GM13977 (cell line): Measurements from ENCODE around the gene TUBGCP2.

Source experiments
- DNase-seq: peaks from one replicate; pipeline ENCODE4 v3.0.0; 2012; ENCODE audit warnings: low spot score
- in situ Hi-C: fragments of 300-500 bp; cut with MboI; formaldehyde crosslinking; loops from one replicate; pipeline ENCODE4 v1.12.0; 2022; ENCODE audit warnings: low sequenced_read_pairs, low pct_unique_long_range_greater_than_20kb, mixed read lengths, inconsistent platforms; ENCODE audit not compliant: unreplicated experiment
- TF ChIP-seq, protein P1 (sequence below): IDR thresholded peaks from 2 replicates; pipeline ENCODE4 v1.5.1; 2012; ENCODE audit warnings: mild to moderate bottlenecking, control low read depth; ENCODE audit not compliant: insufficient read depth; ENCODE audit errors: extremely low read depth, missing control alignments

TUBGCP2 gene

DNA sequence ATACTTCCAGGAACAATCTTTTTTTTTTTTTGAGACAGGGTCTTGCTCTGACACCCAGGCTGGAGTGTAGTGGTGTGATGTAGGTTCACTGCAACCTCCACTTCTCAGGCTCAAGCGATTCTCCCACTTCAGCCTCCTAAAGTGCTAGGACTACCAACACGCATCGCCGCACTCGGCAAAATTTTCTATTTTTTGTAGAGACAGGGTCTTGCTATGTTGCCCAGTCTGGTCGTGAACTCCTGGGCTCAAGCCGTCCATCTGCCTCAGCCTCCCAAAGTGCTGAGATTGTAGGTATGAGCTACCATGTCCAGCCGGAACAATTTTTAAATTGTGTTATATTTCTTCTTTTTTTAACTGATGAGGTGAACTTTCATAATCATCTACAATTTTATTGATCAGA, 2.1 kb upstream of the TUBGCP2 start:
- TF ChIP-seq, protein P1, sequence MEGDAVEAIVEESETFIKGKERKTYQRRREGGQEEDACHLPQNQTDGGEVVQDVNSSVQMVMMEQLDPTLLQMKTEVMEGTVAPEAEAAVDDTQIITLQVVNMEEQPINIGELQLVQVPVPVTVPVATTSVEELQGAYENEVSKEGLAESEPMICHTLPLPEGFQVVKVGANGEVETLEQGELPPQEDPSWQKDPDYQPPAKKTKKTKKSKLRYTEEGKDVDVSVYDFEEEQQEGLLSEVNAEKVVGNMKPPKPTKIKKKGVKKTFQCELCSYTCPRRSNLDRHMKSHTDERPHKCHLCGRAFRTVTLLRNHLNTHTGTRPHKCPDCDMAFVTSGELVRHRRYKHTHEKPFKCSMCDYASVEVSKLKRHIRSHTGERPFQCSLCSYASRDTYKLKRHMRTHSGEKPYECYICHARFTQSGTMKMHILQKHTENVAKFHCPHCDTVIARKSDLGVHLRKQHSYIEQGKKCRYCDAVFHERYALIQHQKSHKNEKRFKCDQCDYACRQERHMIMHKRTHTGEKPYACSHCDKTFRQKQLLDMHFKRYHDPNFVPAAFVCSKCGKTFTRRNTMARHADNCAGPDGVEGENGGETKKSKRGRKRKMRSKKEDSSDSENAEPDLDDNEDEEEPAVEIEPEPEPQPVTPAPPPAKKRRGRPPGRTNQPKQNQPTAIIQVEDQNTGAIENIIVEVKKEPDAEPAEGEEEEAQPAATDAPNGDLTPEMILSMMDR, result no peak
- in situ Hi-C loops, result no loop called here
- no peak for DNase-seq

- no peak for DNase-seq
- TF ChIP-seq, protein P1, result no peak
- in situ Hi-C loops, result no loop called here
Measured at GRCh38 chr10:133310399-133310755, 1.7 kb upstream of the TUBGCP2 start.

DNA sequence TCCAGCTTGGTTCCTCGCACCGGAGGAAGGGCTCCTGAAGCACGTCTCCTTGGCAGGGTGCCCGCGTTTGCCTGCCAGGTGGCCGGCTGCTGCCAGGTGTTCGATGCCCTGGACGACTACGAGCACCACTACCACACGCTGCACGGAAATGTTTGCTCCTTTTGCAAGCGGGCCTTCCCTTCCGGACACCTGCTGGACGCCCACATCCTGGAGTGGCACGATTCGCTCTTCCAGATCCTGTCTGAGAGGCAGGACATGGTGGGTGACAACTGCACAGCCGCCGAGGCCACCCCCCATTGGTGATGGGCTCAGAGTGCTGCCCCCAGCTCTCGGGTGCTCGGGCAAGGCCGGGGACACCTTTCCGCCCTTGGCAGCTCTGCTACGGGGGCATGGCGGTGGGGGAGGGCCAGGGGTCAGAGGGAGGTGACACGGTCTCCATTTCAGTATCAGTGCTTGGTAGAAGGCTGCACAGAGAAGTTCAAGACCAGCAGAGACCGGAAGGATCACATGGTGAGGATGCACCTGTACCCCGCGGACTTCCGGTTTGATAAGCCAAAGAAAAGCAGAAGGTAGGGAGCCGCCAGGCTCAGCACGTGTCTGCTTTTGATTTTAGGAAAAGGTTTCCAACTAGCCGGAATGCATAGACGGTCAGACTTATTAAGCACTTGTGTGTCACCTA, 1.2 kb upstream of the TUBGCP2 start:
- in situ Hi-C loops, result no loop called here
- TF ChIP-seq, protein P1, result no peak
- no peak for DNase-seq

- TF ChIP-seq, protein P1, result no peak
- DNase-seq, result peak; percentile 98
- in situ Hi-C loops, result no loop called here
Measured at GRCh38 chr10:133309100-133309719, 538 bp upstream of the TUBGCP2 start.

- TF ChIP-seq, protein P1, result peak; percentile 85
- peak; percentile 78 for DNase-seq
Measured at GRCh38 chr10:133307776-133308420, 774 bp downstream of the TUBGCP2 start.

GRCh38 chr10:133306941-133307379, 1.7 kb downstream of the TUBGCP2 start:
- TF ChIP-seq, protein P1, result no peak
- in situ Hi-C loops, result no loop called here
- DNase-seq, result no peak

More at GRCh38 chr10:133307776-133308420, 774 bp downstream of the TUBGCP2 start:
- in situ Hi-C loops, result no loop called here
